K562 (cell line): ENCODE measurements around the gene B4GALNT4. TPM values are rescaled to one million over a fixed set of nuclear protein-coding genes. Genes with fewer than 3 reads are reported as not detected.

Experiments used
- ARID2 ChIP-seq: fragments of 450-650 bp; IDR thresholded peaks from 2 replicates; pipeline ENCODE4 v1.6.1; 2017; ENCODE audit warnings: antibody characterized with exemption, mild to moderate bottlenecking
- ASH1L ChIP-seq: fragments of 450-650 bp; IDR thresholded peaks from 2 replicates; pipeline ENCODE4 v1.6.1; 2018; ENCODE audit warnings: borderline replicate concordance, mild to moderate bottlenecking, low read depth; ENCODE audit not compliant: partially characterized antibody
- BRD4 ChIP-seq: fragments of 200-600 bp; sonication (generic); IDR thresholded peaks from 2 replicates; pipeline ENCODE4 v1.6.1; 2017; ENCODE audit warnings: inconsistent platforms
- BRF1 ChIP-seq: IDR thresholded peaks from 3 replicates; pipeline ENCODE4 v1.6.1; 2011; ENCODE audit warnings: borderline replicate concordance, mild to moderate bottlenecking; ENCODE audit not compliant: insufficient read length; ENCODE audit errors: extremely low read depth
- CTCFL ChIP-seq: IDR thresholded peaks from 2 replicates; pipeline ENCODE4 v1.6.1; 2011; ENCODE audit warnings: borderline replicate concordance, low read depth, mild to moderate bottlenecking, moderate library complexity, low read length; ENCODE audit not compliant: insufficient read depth, poor library complexity, severe bottlenecking
- ELF4 ChIP-seq: fragments of 450-650 bp; formaldehyde crosslinking; IDR thresholded peaks from 2 replicates; pipeline ENCODE4 v1.4.0; 2022; ENCODE audit warnings: missing genetic modification characterization
- ETV1 ChIP-seq: fragments of 450-650 bp; conservative IDR thresholded peaks from 2 replicates; pipeline ENCODE4 v1.6.1; 2016; ENCODE audit warnings: missing genetic modification characterization, control low read depth, low read depth, missing compliant biosample characterization
- HNRNPH1 ChIP-seq: fragments of 200-400 bp; formaldehyde crosslinking; optimal IDR thresholded peaks from 2 replicates; pipeline ENCODE3; 2017; ENCODE audit warnings: low read depth, mild to moderate bottlenecking, low read length, moderate library complexity
- HNRNPK ChIP-seq: fragments of 200-400 bp; formaldehyde crosslinking; IDR thresholded peaks from one replicate; pipeline ENCODE4 v1.6.1; 2018; ENCODE audit warnings: mild to moderate bottlenecking, low read depth, low read length; ENCODE audit not compliant: poor library complexity, severe bottlenecking
- KAT2B ChIP-seq: IDR thresholded peaks from one replicate; pipeline ENCODE4 v1.6.1; 2012; ENCODE audit warnings: low read depth, mild to moderate bottlenecking, control low read depth, inconsistent platforms, low read length, moderate library complexity
- SAFB2 ChIP-seq: fragments of 200-400 bp; formaldehyde crosslinking; IDR thresholded peaks from 2 replicates; pipeline ENCODE4 v1.6.1; 2018; ENCODE audit warnings: borderline replicate concordance, low read length, low read depth, moderate library complexity; ENCODE audit not compliant: severe bottlenecking
- SFPQ ChIP-seq: fragments of 200-400 bp; formaldehyde crosslinking; IDR thresholded peaks from 2 replicates; pipeline ENCODE4 v1.6.1; 2017; ENCODE audit warnings: mild to moderate bottlenecking, low read depth, low read length, moderate library complexity
- SNIP1 ChIP-seq: fragments of 450-650 bp; IDR thresholded peaks from 2 replicates; pipeline ENCODE4 v1.7.1; 2017; ENCODE audit warnings: low read depth, mild to moderate bottlenecking
- THRB ChIP-seq: fragments of 450-650 bp; formaldehyde crosslinking; conservative IDR thresholded peaks from 2 replicates; pipeline ENCODE4 v1.4.0; 2022; ENCODE audit warnings: mild to moderate bottlenecking, missing genetic modification characterization
- ZC3H11A ChIP-seq: IDR thresholded peaks from 2 replicates; pipeline ENCODE4 v1.6.1; 2012; ENCODE audit warnings: low read depth, low read length, improper control_type of control experiment
- ZNF224 ChIP-seq: sonication (generic); formaldehyde crosslinking; IDR thresholded peaks from 2 replicates; pipeline ENCODE4 v1.8.0; 2022; ENCODE audit warnings: mild to moderate bottlenecking, missing genetic modification reagents
- ZNF436 ChIP-seq: fragments of 250-450, 450-650 bp; sonication (Bioruptor Pico); formaldehyde crosslinking; IDR thresholded peaks from 2 replicates; pipeline ENCODE4 v1.7.0; 2020; ENCODE audit warnings: mild to moderate bottlenecking
- polyA plus RNA-seq, 8 experiments: library from polyadenylated mRNA; depleted of rRNA in 4 of 8; stranded (reverse) in 5 of 8; unstranded in 3 of 8; fragments of >200 nt; fragmentation: Nextera tagmentation in 2 of 8; fragmentation: Illumina TruSeq in 1 of 8; extraction: Ambion mirVana in 2 of 8; extraction: Trizol in 1 of 8; gene quantifications; 2 replicates each; pipeline versions ENCODE4 v1.2.1 to v1.2.3, GENCODE V29; 2011 to 2014; ENCODE audit warnings: inconsistent platforms in 1 of 8, missing spikeins in 1 of 8
- total RNA-seq, 7 experiments: library from RNA; depleted of rRNA in 6 of 7; stranded (reverse); fragments of >200 nt in 6 of 7; fragmentation: Illumina TruSeq in 2 of 7; extraction: Trizol in 2 of 7; gene quantifications; 2 replicates each; pipeline versions ENCODE4 v1.2.1 to v1.2.3, GENCODE V29; 2011 to 2021; ENCODE audit warnings: low replicate concordance in 1 of 7

B4GALNT4 gene
- total and polyA plus RNA-seq, 9 of the 15 experiments (the other 6 are each of a cell fraction or from before 2014, with no cell fraction given) = 0.20 to 37.1 (median 10.8) TPM; not detected in 1

- 0 out of 2 replicates have a peak, but pooled peaks have one; percentile 61 for TF ChIP-seq THRB (CRISPR knock-in tag)
- peak; percentile 82 for TF ChIP-seq ELF4 (CRISPR knock-in tag)
- TF ChIP-seq KAT2B = no peak
- TF ChIP-seq ZNF436 (CRISPR knock-in tag) = no peak
- TF ChIP-seq ZC3H11A = no peak
- no peak for TF ChIP-seq HNRNPK
- TF ChIP-seq ASH1L = no peak
- TF ChIP-seq SNIP1 = no peak
- no peak for TF ChIP-seq BRF1
- no peak for TF ChIP-seq ZNF224 (CRISPR knock-in tag)
- TF ChIP-seq ETV1 (tag) = peak; percentile 31; the same call in 1 of the 2 replicates
- no peak for TF ChIP-seq HNRNPH1
- TF ChIP-seq CTCFL = no peak
- TF ChIP-seq SFPQ = no peak
- no peak for TF ChIP-seq ARID2
- TF ChIP-seq SAFB2 = no peak
- no peak; the same call in 1 of the 2 replicates for TF ChIP-seq BRD4
These were observed 24.9 kb downstream of the B4GALNT4 start, which contains the start of gene PKP3 (continued) for GRCh38 chr11:394034-394857.
